Measurements from ENCODE around the gene QRSL1.

- TF ChIP-seq ZNF174 (CRISPR knock-in tag; IDR thresholded peaks at IDR 0.05), result no peak
- no peak for TF ChIP-seq JUN (IDR thresholded peaks at IDR 0.05; ENCODE audit: borderline replicate concordance, low read depth, low read length)
- TF ChIP-seq JUN (CRISPR knock-in tag; IDR thresholded peaks at IDR 0.05; ENCODE audit: borderline replicate concordance), result no peak
- no peak for TF ChIP-seq NFYB (IDR thresholded peaks at IDR 0.05; ENCODE audit: extremely low read depth, insufficient read length)
- no peak for TF ChIP-seq FOXK2 (conservative IDR thresholded peaks at IDR 0.05 in 1 of 2, IDR thresholded peaks at IDR 0.05 in 1 of 2; ENCODE audit: low read depth in 2 of 2)
- TF ChIP-seq SOX6 (IDR thresholded peaks at IDR 0.05), result no peak
- no peak for TF ChIP-seq KLF16 (IDR thresholded peaks at IDR 0.05)
- no peak for TF ChIP-seq THRA (IDR thresholded peaks at IDR 0.05)
- no peak for TF ChIP-seq ZFP30 (CRISPR knock-in tag; IDR thresholded peaks at IDR 0.05; ENCODE audit: borderline replicate concordance)
- no peak for TF ChIP-seq CEBPB (tag; IDR thresholded peaks at IDR 0.05)
- TF ChIP-seq EZH2 (IDR thresholded peaks at IDR 0.05; ENCODE audit: borderline replicate concordance, low read depth, low read length), result no peak
- no peak for TF ChIP-seq YY1 (IDR thresholded peaks at IDR 0.05; ENCODE audit: borderline replicate concordance in 1 of 3, control insufficient read depth in 1 of 3, extremely low read depth in 1 of 3, insufficient read depth in 3 of 3, insufficient read length in 1 of 3, insufficient replicate concordance in 2 of 3, low read depth in 1 of 3, low read length in 2 of 3)
Observed at GRCh38 chr6:106614166-106614565, 15.2 kb upstream of the QRSL1 start.

Data from K562 (cell line).